Peyer's patch (tissue), 4 donors: ENCODE measurements around the gene DNAJC17.

Source experiments
- CTCF ChIP-seq, 6 experiments: fragments of 450-650 bp in 4 of 6; fragments of 200-600 bp in 2 of 6; sonication (generic) in 1 of 6; IDR thresholded peaks; one replicate each; pipeline ENCODE4 v1.5.1; 2017 to 2019; ENCODE audit warnings: antibody characterized with exemption in 6 of 6, mild to moderate bottlenecking in 3 of 6, moderate library complexity in 1 of 6
- POLR2A ChIP-seq, 2 donors: fragments of 450-650 bp; IDR thresholded peaks; one replicate each; pipeline ENCODE4 v1.5.1; 2017; ENCODE audit warnings: antibody characterized with exemption in 2 of 2, mild to moderate bottlenecking in 2 of 2, moderate library complexity in 2 of 2

- no peak for TF ChIP-seq CTCF (IDR thresholded peaks at IDR 0.05)
- no peak for TF ChIP-seq POLR2A (IDR thresholded peaks at IDR 0.05)
Observed at GRCh38 chr15:40771242-40771641, 36.0 kb downstream of the DNAJC17 start.
